ENCODE measurements around the gene DPYSL3.

- no peak for TF ChIP-seq TAF1 (IDR thresholded peaks at IDR 0.05; ENCODE audit: low read depth)
- TF ChIP-seq CTCF (IDR thresholded peaks at IDR 0.05; ENCODE audit: poor library complexity, severe bottlenecking) = no peak
- no peak for TF ChIP-seq POLR2AphosphoS5 (IDR thresholded peaks at IDR 0.05)
- no peak for TF ChIP-seq REST (IDR thresholded peaks at IDR 0.05; ENCODE audit: borderline replicate concordance)
- no peak for TF ChIP-seq EP300 (conservative IDR thresholded peaks at IDR 0.05; ENCODE audit: poor library complexity, severe bottlenecking)
- TF ChIP-seq EZH2 (IDR thresholded peaks at IDR 0.05; ENCODE audit: borderline replicate concordance, insufficient read depth, low read length, poor library complexity, severe bottlenecking) = no peak
- no peak for TF ChIP-seq RAD21 (conservative IDR thresholded peaks at IDR 0.05)
Observed at GRCh38 chr5:147348046-147348445, 161.8 kb downstream of the DPYSL3 start.
